ENCODE measurements around the gene IFT122.

- TF ChIP-seq CTCF (conservative IDR thresholded peaks at IDR 0.05; ENCODE audit: low read length), result no peak
- TF ChIP-seq EZH2phosphoT487 (IDR thresholded peaks at IDR 0.05; ENCODE audit: borderline replicate concordance, low read depth, low read length), result no peak
Observed at GRCh38 chr3:129521611-129522010, 81.6 kb downstream of the IFT122 start.
